Pancreas (tissue), 10 donors: ENCODE results near the gene GLIS2. TPM values are rescaled to one million over a fixed set of nuclear protein-coding genes. Genes with fewer than 3 reads are reported as not detected.

Experiments
- ATAC-seq, 4 donors: fragments of 200-7000 bp; cut with Tn5 transposase; one replicate each; pipeline versions ENCODE4 v1.8.0 to v1.9.1; 2020; ENCODE audit warnings: mild to moderate bottlenecking in 4 of 4, moderate library complexity in 4 of 4
- DNase-seq, 6 donors: peaks; one replicate each; pipeline ENCODE4 v3.0.0-alpha.2; 2020
- FAIRE-seq: peaks from 2 replicates; lab custom pipeline; 2012; peaks lifted over from hg19 to GRCh38; lab: Jason Lieb, UNC
- H3K27ac ChIP-seq, 4 donors: fragments of 200-600 bp; sonication (generic); 1 replicate in 3 of 4; 2 replicates in 1 of 4; pipeline versions ENCODE4 v1.5.0 to v1.8.0; 2020
- H3K27me3 ChIP-seq, 4 donors: fragments of 200-600 bp; one replicate each; pipeline ENCODE4 v1.8.0; 2021
- H3K36me3 ChIP-seq, 3 donors: fragments of 200-600 bp; sonication (generic) in 1 of 3; one replicate each; pipeline versions ENCODE4 v1.5.0 to v1.8.0; 2020 to 2021
- H3K4me1 ChIP-seq, 3 donors: fragments of 200-600 bp; one replicate each; pipeline ENCODE4 v1.8.0; 2021
- H3K4me3 ChIP-seq, 4 donors: fragments of 200-600 bp; sonication (generic) in 2 of 4; one replicate each; pipeline versions ENCODE4 v1.5.0 to v1.8.0; 2020 to 2021
- H3K9me3 ChIP-seq, 4 donors: fragments of 200-600 bp; one replicate each; pipeline ENCODE4 v1.8.0; 2021
- CTCF ChIP-seq, 4 donors: fragments of 200-600 bp; sonication (generic) in 3 of 4; IDR thresholded peaks; one replicate each; pipeline versions ENCODE4 v1.5.0 to v1.8.0; 2021; ENCODE audit warnings: antibody characterized with exemption in 4 of 4
- WGBS, 2 donors: extraction: QIAGEN DNeasy Blood & Tissue Kit; methylation state at CpG; one replicate each; pipeline ENCODE4 v1.1.7; 2013; 5-methylcytosine and 5-hydroxymethylcytosine counted together
- intact Hi-C, 3 donors: fragments of 100-400 bp; cut with DNase I; formaldehyde crosslinking; loops; one replicate each; pipeline versions ENCODE4 v1.11.1 to v1.14.2; 2022
- polyA plus RNA-seq, 2 donors: library from polyadenylated mRNA; stranded (reverse); fragments of 200-250 nt; gene quantifications; one replicate each; pipeline ENCODE4 v1.2.3, GENCODE V29; 2013
- total RNA-seq, 6 donors: library from RNA; stranded (reverse); fragmentation: NEBNext Ultra II Directional in 4 of 6; extraction: Animal tissue kit (Norgen Biotek cat#: 25700) in 4 of 6; gene quantifications; one replicate each; pipeline versions ENCODE4 v1.2.1 to v1.2.4, GENCODE V29; 2021 to 2023
- donor health status: healthy with polysubstance abuse.
- donor health status: DM: no; HTN: no; CAD: no; lungs with moderate emphysema.
- donor health status: DM: no; HTN: no; CAD: no.
- donor health status: control.
- donor health status: control.
- donor health status: Bipolar disorder and iron deficiency.
- donor health status: DM: yes; HTN: yes; CAD: no.
- donor health status: DM: no; HTN: no; CAD: no.
- donor health status: DM: no; HTN: no; CAD: no.
- donor health status: DM: yes; HTN: yes; CAD: no.

The GLIS2 gene
- total and polyA plus RNA-seq, 8 donors = 5.5 to 15.1 (median 10.9) TPM

- H3K27me3 ChIP-seq = no peaks in the 10 kb centered on the region
- no peak overlapping the region for H3K27ac ChIP-seq
- no peaks in the 10 kb centered on the region for H3K36me3 ChIP-seq
- H3K9me3 ChIP-seq = no peaks in the 10 kb centered on the region
- DNase-seq (peak in 1 of 6 donors; percentile 70), ATAC-seq (no peak), FAIRE-seq (no peak)
- WGBS, 2 donors = 89 to 92% methylated on average over 17 to 19 of the region's 19 CpGs
- H3K4me3 ChIP-seq = no peak overlapping the region
- TF ChIP-seq CTCF (IDR thresholded peaks at IDR 0.05) = no peak
- intact Hi-C loops = loop anchor here in 1 of 3 donors (5.0 kb wide), 1 partner anchor 40 kb away; no protein-coding TSS in a partner anchor
- no peaks in the 10 kb centered on the region for H3K4me1 ChIP-seq
Observed at GRCh38 chr16:4362476-4363135, 46.7 kb downstream of the GLIS2 start.

GRCh38 chr16:4364196-4365013 lies 48.5 kb downstream of the GLIS2 start:
- intact Hi-C loops = loop anchor here in 1 of 3 donors (5.0 kb wide), 1 partner anchor 38 kb away; no protein-coding TSS in a partner anchor
- Histone ChIP-seq H3K36me3 (no peaks in the 10 kb centered on the region), H3K27me3 (no peaks in the 10 kb centered on the region), H3K27ac (no peak overlapping the region), H3K4me3 (no peak overlapping the region), H3K4me1 (no peaks in the 10 kb centered on the region), H3K9me3 (no peaks in the 10 kb centered on the region)
- no peak for TF ChIP-seq CTCF (IDR thresholded peaks at IDR 0.05)
- peak in 3 of 6 donors; percentile 52 to 84 (median 54) for DNase-seq
- no peak for FAIRE-seq
- 89 to 94% methylated on average over 34 to 37 of the region's 37 CpGs for WGBS, 2 donors
- ATAC-seq = no peak

- TF ChIP-seq CTCF (IDR thresholded peaks at IDR 0.05) = no peak
- Histone ChIP-seq H3K36me3 (no peaks in the 10 kb centered on the region), H3K4me1 (no peaks in the 10 kb centered on the region), H3K9me3 (no peaks in the 10 kb centered on the region), H3K4me3 (no peak overlapping the region), H3K27me3 (no peaks in the 10 kb centered on the region), H3K27ac (no peak overlapping the region)
- DNase-seq (no peak), FAIRE-seq (no peak), ATAC-seq (no peak)
- WGBS, 2 donors = 95% methylated on average over 10 of the region's 10 CpGs
- intact Hi-C loops = no loop called here
Observed at GRCh38 chr16:4365014-4365406, 49.1 kb downstream of the GLIS2 start.

- Histone ChIP-seq H3K4me1 (no peaks in the 10 kb centered on the region), H3K27ac (no peak overlapping the region), H3K27me3 (no peaks in the 10 kb centered on the region), H3K36me3 (no peaks in the 10 kb centered on the region), H3K9me3 (no peaks in the 10 kb centered on the region), H3K4me3 (no peak overlapping the region)
- no peak for ATAC-seq
- DNase-seq = peak in 1 of 6 donors; percentile 51
- FAIRE-seq = no peak
- TF ChIP-seq CTCF (IDR thresholded peaks at IDR 0.05) = no peak
- WGBS, 2 donors = 93 to 98% methylated on average over 12 of the region's 12 CpGs
- intact Hi-C loops = no loop called here
Observed at GRCh38 chr16:4365615-4366014, 49.7 kb downstream of the GLIS2 start.
